RPMI8226 (cell line): ENCODE data around the gene LRRC4B.

Experiments used
- DNase-seq: peaks from one replicate; pipeline ENCODE4 v3.0.0-alpha.2; 2015

LRRC4B gene

GRCh38 chr19:50501568-50502475 is 66.4 kb downstream of the LRRC4B start:
- no peak for DNase-seq

GRCh38 chr19:50501186-50501567 is 67.1 kb downstream of the LRRC4B start:
- DNase-seq: no peak

- no peak for DNase-seq
Observed at GRCh38 chr19:50500753-50501151, 67.5 kb downstream of the LRRC4B start.

GRCh38 chr19:50500060-50500752 is 68.0 kb downstream of the LRRC4B start:
- peak; percentile 66 for DNase-seq

GRCh38 chr19:50498219-50499056 is 69.8 kb downstream of the LRRC4B start:
- DNase-seq: no peak

- no peak for DNase-seq
Observed at GRCh38 chr19:50497022-50497405, 71.2 kb downstream of the LRRC4B start.

GRCh38 chr19:50496189-50497021 is 71.8 kb downstream of the LRRC4B start:
- DNase-seq: no peak

- DNase-seq: no peak
Observed at GRCh38 chr19:50495020-50495531, 73.2 kb downstream of the LRRC4B start.

GRCh38 chr19:50494186-50495019 is 73.8 kb downstream of the LRRC4B start:
- DNase-seq: no peak

GRCh38 chr19:50493171-50493570 is 75.1 kb downstream of the LRRC4B start:
- no peak for DNase-seq

GRCh38 chr19:50492303-50493052 is 75.8 kb downstream of the LRRC4B start:
- DNase-seq: no peak

GRCh38 chr19:50490991-50491472 is 77.2 kb downstream of the LRRC4B start:
- no peak for DNase-seq

- no peak for DNase-seq
Observed at GRCh38 chr19:50490411-50490811, 77.8 kb downstream of the LRRC4B start.

GRCh38 chr19:50489461-50490011 is 78.7 kb downstream of the LRRC4B start:
- DNase-seq: no peak

GRCh38 chr19:50488389-50489194 is 79.6 kb downstream of the LRRC4B start:
- DNase-seq: no peak

- peak; percentile 54 for DNase-seq
Observed at GRCh38 chr19:50486823-50487515, 81.3 kb downstream of the LRRC4B start.

GRCh38 chr19:50485284-50485955 is 82.8 kb downstream of the LRRC4B start:
- no peak for DNase-seq

- no peak for DNase-seq
Observed at GRCh38 chr19:50482916-50483315, 85.3 kb downstream of the LRRC4B start.
